HCT116 (cell line): ENCODE measurements around the gene TNS3. TPM values are rescaled to one million over a fixed set of nuclear protein-coding genes. Genes with fewer than 3 reads are reported as not detected.

Source experiments
- ATAC-seq: fragments of 200-7000 bp; cut with Tn5 transposase; 2 replicates; pipeline ENCODE4 v1.9.1; 2020; ENCODE audit warnings: mild to moderate bottlenecking, moderate library complexity
- BruUV-seq: library from RNA; stranded (reverse); fragments of 400-500 nt; replicated peaks from 2 replicates; lab custom pipeline; 2021; lab: Mats Ljungman, UMichigan
- CTCF ChIA-PET: fragments of 300-600 bp; sonication (Branson Sonifier 250); formaldehyde crosslinking; loops from one replicate; lab custom pipeline; 2021; ENCODE audit warnings: antibody characterized with exemption; lab: Charles Lee
- POLR2A ChIA-PET: fragments of 300-600, 350-600 bp; sonication (Branson Sonifier 250); formaldehyde crosslinking; loops from one replicate; lab custom pipeline; 2021; ENCODE audit warnings: antibody characterized with exemption; lab: Charles Lee
- RAD21 ChIA-PET, 2 experiments: fragments of 300-600 bp; sonication (Branson Sonifier 250); formaldehyde crosslinking; loops; one replicate each; lab custom pipeline; 2023; ENCODE audit warnings: low total read pairs in 2 of 2; ENCODE audit not compliant: uncharacterized antibody in 2 of 2, unreplicated experiment in 2 of 2, low non-redundant PET in 1 of 2; lab: Charles Lee
- DNase-seq: peaks from one replicate; pipeline ENCODE4 v3.0.0-alpha.2; 2010; ENCODE audit warnings: low read depth, low spot score
- H2AFZ ChIP-seq: fragments of 200-600 bp; shearing (Covaris generic), sonication (generic); 2 replicates; pipeline ENCODE4 v1.6.1; 2017; ENCODE audit warnings: low read depth, mixed run types, mixed read lengths, antibody characterized with exemption, low read length; ENCODE audit not compliant: poor library complexity, severe bottlenecking
- H3K27ac ChIP-seq: 2 replicates; pipeline ENCODE4 v1.5.1; 2012; ENCODE audit warnings: low read depth, low read length
- H3K27me3 ChIP-seq: fragments of 200-600 bp; sonication (generic); 2 replicates; pipeline ENCODE4 v1.6.1; 2016; ENCODE audit warnings: mixed run types, low read length, mixed read lengths; ENCODE audit not compliant: insufficient read depth
- H3K36me3 ChIP-seq, 2 experiments: fragments of 200-500 bp in 1 of 2; fragments of 200-600 bp in 1 of 2; sonication (Bioruptor generic) in 1 of 2; sonication (generic) in 1 of 2; 2 replicates each; pipeline versions ENCODE4 v1.5.1 to v1.6.1; 2014 to 2016; ENCODE audit warnings: low read length in 2 of 2, inconsistent platforms in 1 of 2, mixed read lengths in 1 of 2, mixed run types in 1 of 2; ENCODE audit not compliant: insufficient read depth in 2 of 2, control insufficient read depth in 1 of 2
- H3K4me1 ChIP-seq, 2 experiments: fragments of 200-600 bp in 1 of 2; sonication (generic) in 1 of 2; 2 replicates each; pipeline versions ENCODE4 v1.5.1 to v1.6.1; 2012 to 2017; ENCODE audit warnings: low read length in 2 of 2, inconsistent platforms in 1 of 2, mild to moderate bottlenecking in 1 of 2, mixed read lengths in 1 of 2, mixed run types in 1 of 2, moderate library complexity in 1 of 2; ENCODE audit not compliant: insufficient read depth in 2 of 2, control insufficient read depth in 1 of 2
- H3K4me2 ChIP-seq: fragments of 200-600 bp; sonication (generic); 2 replicates; pipeline ENCODE4 v1.6.1; 2017; ENCODE audit warnings: mixed run types, low read length, mixed read lengths
- H3K4me3 ChIP-seq, 2 experiments: fragments of 200-600 bp in 1 of 2; sonication (generic) in 1 of 2; replicated peaks in 1 of 2; 2 replicates each; pipeline ENCODE4 v1.5.1; 2011 to 2016; ENCODE audit warnings: low read length in 2 of 2, control low read depth in 1 of 2, low read depth in 1 of 2, mild to moderate bottlenecking in 1 of 2, mixed read lengths in 1 of 2, mixed run types in 1 of 2
- H3K79me2 ChIP-seq: fragments of 200-600 bp; sonication (generic); 2 replicates; pipeline ENCODE4 v1.6.1; 2017; ENCODE audit warnings: mild to moderate bottlenecking, mixed run types, low read length, moderate library complexity, mixed read lengths; ENCODE audit not compliant: insufficient read depth
- H3K9ac ChIP-seq: fragments of 200-600 bp; sonication (generic); 2 replicates; pipeline ENCODE4 v1.6.1; 2016; ENCODE audit warnings: low read length, mixed read lengths
- H3K9me2 ChIP-seq: fragments of 200-600 bp; sonication (generic), shearing (Covaris generic); 2 replicates; pipeline ENCODE4 v1.6.1; 2017; ENCODE audit warnings: mixed run types, mild to moderate bottlenecking, moderate library complexity; ENCODE audit not compliant: insufficient read depth
- H3K9me3 ChIP-seq, 2 experiments: fragments of 200-500 bp in 1 of 2; fragments of 200-600 bp in 1 of 2; sonication (Bioruptor generic) in 1 of 2; sonication (generic) in 1 of 2; 2 replicates each; pipeline ENCODE4 v1.6.1; 2014 to 2017; ENCODE audit warnings: low read length in 2 of 2, mixed read lengths in 2 of 2, inconsistent platforms in 1 of 2, low read depth in 1 of 2, mild to moderate bottlenecking in 1 of 2, mixed run types in 1 of 2, moderate library complexity in 1 of 2; ENCODE audit not compliant: control insufficient read depth in 1 of 2, insufficient read depth in 1 of 2
- H4K20me1 ChIP-seq: fragments of 200-600 bp; sonication (generic), shearing (Covaris generic); 2 replicates; pipeline ENCODE4 v1.6.1; 2017; ENCODE audit warnings: mixed run types, mild to moderate bottlenecking, moderate library complexity; ENCODE audit not compliant: insufficient read depth
- ATF3 ChIP-seq: IDR thresholded peaks from 2 replicates; pipeline ENCODE4 v1.6.1; 2012
- CBX3 ChIP-seq: IDR thresholded peaks from 2 replicates; pipeline ENCODE4 v1.6.1; 2012; ENCODE audit warnings: low read depth
- CEBPB ChIP-seq: IDR thresholded peaks from 2 replicates; pipeline ENCODE4 v1.6.1; 2012; ENCODE audit warnings: low read depth
- EGR1 ChIP-seq: IDR thresholded peaks from 2 replicates; pipeline ENCODE4 v1.6.1; 2012; ENCODE audit warnings: low read depth
- ELF1 ChIP-seq: IDR thresholded peaks from 2 replicates; pipeline ENCODE4 v1.6.1; 2012; ENCODE audit warnings: low read depth, borderline replicate concordance
- EZH2 ChIP-seq: fragments of 200-600 bp; sonication (generic); IDR thresholded peaks from 2 replicates; pipeline ENCODE4 v1.6.1; 2017; ENCODE audit warnings: antibody characterized with exemption, mixed run types
- EZH2phosphoT487 ChIP-seq: fragments of 200-600 bp; IDR thresholded peaks from 2 replicates; pipeline ENCODE4 v1.6.1; 2018; ENCODE audit warnings: antibody characterized with exemption, borderline replicate concordance
- FOSL1 ChIP-seq: IDR thresholded peaks from 2 replicates; pipeline ENCODE4 v1.6.1; 2012; ENCODE audit warnings: low read depth
- JUND ChIP-seq: IDR thresholded peaks from 2 replicates; pipeline ENCODE4 v1.6.1; 2012
- MAX ChIP-seq: IDR thresholded peaks from 2 replicates; pipeline ENCODE4 v1.6.1; 2012
- POLR2A ChIP-seq: IDR thresholded peaks from 2 replicates; pipeline ENCODE4 v1.7.0; 2011; ENCODE audit warnings: borderline replicate concordance; ENCODE audit not compliant: insufficient read depth, insufficient read length; ENCODE audit errors: extremely low read depth
- POLR2AphosphoS5 ChIP-seq: IDR thresholded peaks from 2 replicates; pipeline ENCODE4 v1.6.1; 2011; ENCODE audit warnings: mild to moderate bottlenecking, low read depth, low read length, moderate library complexity
- RAD21 ChIP-seq: IDR thresholded peaks from 2 replicates; pipeline ENCODE4 v1.6.1; 2012; ENCODE audit warnings: low read depth, mild to moderate bottlenecking
- REST ChIP-seq: IDR thresholded peaks from 2 replicates; pipeline ENCODE4 v1.6.1; 2012; ENCODE audit warnings: low read depth
- SIN3A ChIP-seq: IDR thresholded peaks from 2 replicates; pipeline ENCODE4 v1.6.1; 2012; ENCODE audit warnings: low read depth
- SP1 ChIP-seq: IDR thresholded peaks from 2 replicates; pipeline ENCODE4 v1.6.1; 2012; ENCODE audit warnings: low read depth
- SRF ChIP-seq: IDR thresholded peaks from 2 replicates; pipeline ENCODE4 v1.6.1; 2012; ENCODE audit warnings: low read depth
- TCF7L2 ChIP-seq: IDR thresholded peaks from 2 replicates; pipeline ENCODE4 v1.7.0; 2011; ENCODE audit warnings: borderline replicate concordance, inconsistent platforms; ENCODE audit not compliant: insufficient read depth, insufficient read length; ENCODE audit errors: extremely low read depth
- YY1 ChIP-seq: IDR thresholded peaks from 2 replicates; pipeline ENCODE4 v1.6.1; 2011; ENCODE audit warnings: low read length, low read depth, moderate library complexity, mild to moderate bottlenecking; ENCODE audit not compliant: insufficient replicate concordance; ENCODE audit errors: extremely low read depth
- ZFX ChIP-seq: fragments of 450-650 bp; IDR thresholded peaks from 2 replicates; pipeline ENCODE4 v1.6.1; 2017
- ZNF274 ChIP-seq: fragments of 200-500 bp; sonication (Bioruptor generic); IDR thresholded peaks from 2 replicates; pipeline ENCODE4 v1.6.1; 2014; ENCODE audit warnings: mild to moderate bottlenecking, low read depth, low read length, inconsistent platforms
- intact Hi-C: fragments of 100-400 bp; cut with micrococcal nuclease; formaldehyde crosslinking; loops from 2 replicates; pipeline ENCODE4 v1.10.0; 2022
- total RNA-seq: library from RNA; stranded (reverse); gene quantifications from one replicate; pipeline ENCODE4 v1.2.1, GENCODE V29; 2021; ENCODE audit not compliant: unreplicated experiment

The TNS3 gene
- total RNA-seq, 1 experiment from 2014 or later: 9.1 TPM

- TF ChIP-seq RAD21: no peak
- TF ChIP-seq POLR2AphosphoS5: no peak
- TF ChIP-seq MAX: no peak
- no peak for TF ChIP-seq ATF3
- TF ChIP-seq JUND: no peak
- TF ChIP-seq ZNF274: no peak
- no peak for TF ChIP-seq CEBPB
- ATAC-seq (no peak), DNase-seq (no peak)
- intact Hi-C loops: no loop called here
- CTCF ChIA-PET: no interaction called here
- Histone ChIP-seq H3K9ac (no peak overlapping the region), H3K4me2 (no peak overlapping the region), H3K9me3 (no peaks in the 10 kb centered on the region), H3K36me3 (no peaks in the 10 kb centered on the region), H3K4me3 (no peak overlapping the region), H4K20me1 (no peaks in the 10 kb centered on the region), H3K79me2 (no peaks in the 10 kb centered on the region), H3K4me1 (peaks cover 4 to 10% of the 10 kb centered on the region in 2 experiments), H3K9me2 (no peaks in the 10 kb centered on the region), H2AFZ (no peak overlapping the region), H3K27ac (no peak overlapping the region), H3K27me3 (no peaks in the 10 kb centered on the region)
- POLR2A ChIA-PET: no interaction called here
- BruUV-seq: no TSS peak
- RAD21 ChIA-PET: no interaction called here
These were observed 116.7 kb downstream of the TNS3 start for GRCh38 chr7:47465191-47465590.

- ChIA-PET RAD21 (no interaction called here), POLR2A (no interaction called here), CTCF (no interaction called here)
- H3K4me2 ChIP-seq: no peak overlapping the region
- H3K9me2 ChIP-seq: no peaks in the 10 kb centered on the region
- DNase-seq (no peak), ATAC-seq (no peak)
- H3K4me3 ChIP-seq: no peak overlapping the region
- H3K9me3 ChIP-seq: no peaks in the 10 kb centered on the region
- H4K20me1 ChIP-seq: no peaks in the 10 kb centered on the region
- intact Hi-C loops: no loop called here
- H2AFZ ChIP-seq: no peak overlapping the region
- BruUV-seq: no TSS peak
- H3K27ac ChIP-seq: no peak overlapping the region
- peaks cover 0 to under 1% of the 10 kb centered on the region in 2 experiments; a peak in 1 of 4 replicates for H3K4me1 ChIP-seq
- H3K27me3 ChIP-seq: no peaks in the 10 kb centered on the region
- no peaks in the 10 kb centered on the region for H3K36me3 ChIP-seq
- H3K79me2 ChIP-seq: no peaks in the 10 kb centered on the region
- no peak overlapping the region for H3K9ac ChIP-seq
- TF ChIP-seq ZFX (no peak), SIN3A (no peak), YY1 (no peak), CBX3 (no peak), ELF1 (no peak), EZH2 (no peak), REST (no peak), EGR1 (no peak), EZH2phosphoT487 (no peak), ATF3 (no peak), ZNF274 (no peak), FOSL1 (no peak), JUND (no peak), TCF7L2 (no peak), SP1 (no peak), SRF (no peak), POLR2A (no peak)
These were observed 117.6 kb downstream of the TNS3 start for GRCh38 chr7:47464266-47464665.
